GM18861 (cell line): Measurements from ENCODE around the gene GPR107.

Experiments used
- ATAC-seq: cut with Tn5 transposase; IDR thresholded peaks from one replicate; pipeline ENCODE4 v1.9.1; 2021; ENCODE audit not compliant: unreplicated experiment

GPR107 gene

GRCh38 chr9:130155647-130156046 is 101.9 kb downstream of the GPR107 start:
- no peak for ATAC-seq

- ATAC-seq: no peak
Measured at GRCh38 chr9:130156672-130157071, 103.0 kb downstream of the GPR107 start.

- no peak for ATAC-seq
Measured at GRCh38 chr9:130157079-130157478, 103.4 kb downstream of the GPR107 start.

- ATAC-seq: no peak
Measured at GRCh38 chr9:130158001-130158400, 104.3 kb downstream of the GPR107 start.

GRCh38 chr9:130159057-130159456 is 105.4 kb downstream of the GPR107 start:
- ATAC-seq: no peak

GRCh38 chr9:130159915-130160670 is 106.4 kb downstream of the GPR107 start:
- no peak for ATAC-seq

GRCh38 chr9:130160862-130161470 is 107.3 kb downstream of the GPR107 start:
- ATAC-seq: no peak

- no peak for ATAC-seq
Measured at GRCh38 chr9:130165579-130165978, 111.9 kb downstream of the GPR107 start.

GRCh38 chr9:130166399-130166798 is 112.7 kb downstream of the GPR107 start:
- ATAC-seq: no peak

- no peak for ATAC-seq
Measured at GRCh38 chr9:130167927-130168326, 114.2 kb downstream of the GPR107 start.

GRCh38 chr9:130171226-130172148 is 117.8 kb downstream of the GPR107 start:
- ATAC-seq: no peak

GRCh38 chr9:130172161-130172857 is 118.6 kb downstream of the GPR107 start, which contains the start of gene NCS1:
NCS1 (plus strand) TSS chr9:130172404; CDS start chr9:130172664, 260 bp downstream.
- ATAC-seq: no peak

GRCh38 chr9:130172858-130173665 is 119.4 kb downstream of the GPR107 start:
- no peak for ATAC-seq

- no peak for ATAC-seq
Measured at GRCh38 chr9:130173666-130173983, 119.9 kb downstream of the GPR107 start.

GRCh38 chr9:130174025-130174424 is 120.3 kb downstream of the GPR107 start:
- no peak for ATAC-seq

GRCh38 chr9:130174920-130175321 is 121.2 kb downstream of the GPR107 start:
- ATAC-seq: no peak

- ATAC-seq: no peak
Measured at GRCh38 chr9:130175355-130175754, 121.6 kb downstream of the GPR107 start.

- no peak for ATAC-seq
Measured at GRCh38 chr9:130176760-130177159, 123.1 kb downstream of the GPR107 start.

GRCh38 chr9:130177898-130178805 is 124.4 kb downstream of the GPR107 start:
- no peak for ATAC-seq
